ENCODE results near the gene TLE6. TPM values are rescaled to one million over a fixed set of nuclear protein-coding genes. Genes with fewer than 3 reads are reported as not detected.

The TLE6 gene
- total RNA-seq, 1 donor from 2014 or later, result 3.8 TPM

DNA sequence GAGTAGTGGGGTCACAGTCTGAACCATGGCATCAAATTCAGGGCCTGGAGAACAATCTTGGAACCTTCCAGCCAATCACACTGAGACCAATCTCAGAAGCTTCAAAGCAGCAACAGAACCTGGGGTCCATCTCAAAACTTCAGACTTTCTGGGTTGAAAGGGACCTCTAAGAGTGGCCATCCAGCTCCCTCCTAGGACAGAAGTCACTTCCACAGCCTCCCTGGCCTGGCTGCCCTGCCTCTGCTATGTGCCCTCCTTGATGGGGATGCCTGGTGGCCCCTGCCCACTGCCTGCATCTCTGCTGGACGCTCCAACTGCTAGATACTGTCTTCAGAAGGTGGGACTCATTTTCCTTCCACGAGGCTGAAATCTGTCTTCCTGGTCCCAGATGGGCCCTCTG lies 49.9 kb downstream of the TLE6 start:
- TF ChIP-seq, protein P1, sequence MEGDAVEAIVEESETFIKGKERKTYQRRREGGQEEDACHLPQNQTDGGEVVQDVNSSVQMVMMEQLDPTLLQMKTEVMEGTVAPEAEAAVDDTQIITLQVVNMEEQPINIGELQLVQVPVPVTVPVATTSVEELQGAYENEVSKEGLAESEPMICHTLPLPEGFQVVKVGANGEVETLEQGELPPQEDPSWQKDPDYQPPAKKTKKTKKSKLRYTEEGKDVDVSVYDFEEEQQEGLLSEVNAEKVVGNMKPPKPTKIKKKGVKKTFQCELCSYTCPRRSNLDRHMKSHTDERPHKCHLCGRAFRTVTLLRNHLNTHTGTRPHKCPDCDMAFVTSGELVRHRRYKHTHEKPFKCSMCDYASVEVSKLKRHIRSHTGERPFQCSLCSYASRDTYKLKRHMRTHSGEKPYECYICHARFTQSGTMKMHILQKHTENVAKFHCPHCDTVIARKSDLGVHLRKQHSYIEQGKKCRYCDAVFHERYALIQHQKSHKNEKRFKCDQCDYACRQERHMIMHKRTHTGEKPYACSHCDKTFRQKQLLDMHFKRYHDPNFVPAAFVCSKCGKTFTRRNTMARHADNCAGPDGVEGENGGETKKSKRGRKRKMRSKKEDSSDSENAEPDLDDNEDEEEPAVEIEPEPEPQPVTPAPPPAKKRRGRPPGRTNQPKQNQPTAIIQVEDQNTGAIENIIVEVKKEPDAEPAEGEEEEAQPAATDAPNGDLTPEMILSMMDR (conservative IDR thresholded peaks at IDR 0.05), result no peak
- Mint-ChIP-seq H3K27ac (no peak overlapping the region), H3K27me3 (peaks cover 41% of the 10 kb centered on the region), H3K36me3 (peaks cover 6% of the 10 kb centered on the region), H3K4me1 (ENCODE audit: unreplicated experiment) (peaks cover 16% of the 10 kb centered on the region), H3K9me3 (no peaks in the 10 kb centered on the region), H3K4me3 (peak overlapping the region; percentile 79)
- no peak for DNase-seq (ENCODE audit: extremely low spot score, unreplicated experiment)

DNA sequence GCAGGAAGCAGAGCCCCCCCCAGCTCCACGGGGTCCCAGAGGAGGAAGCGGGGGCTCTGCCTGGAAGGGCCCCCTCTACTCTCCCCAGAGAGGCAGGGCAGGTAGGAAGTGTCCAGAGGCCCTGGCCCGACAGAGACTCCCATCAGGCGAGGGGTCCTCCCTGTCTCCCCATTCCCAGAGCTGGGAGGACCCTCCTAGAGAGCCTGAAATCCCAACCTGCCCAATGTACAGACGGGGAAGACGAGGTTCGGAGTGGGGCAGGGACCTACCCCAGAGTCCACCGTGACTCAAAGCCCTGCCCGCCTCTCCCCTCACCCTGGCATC lies 50.6 kb downstream of the TLE6 start:
- H3K27me3 Mint-ChIP-seq, result peaks cover 44% of the 10 kb centered on the region
- peaks cover 3% of the 10 kb centered on the region for H3K36me3 Mint-ChIP-seq
- TF ChIP-seq, protein P1 (conservative IDR thresholded peaks at IDR 0.05), result no peak
- peaks cover 13% of the 10 kb centered on the region for H3K4me1 Mint-ChIP-seq (ENCODE audit: unreplicated experiment)
- H3K9me3 Mint-ChIP-seq, result no peaks in the 10 kb centered on the region
- H3K4me3 Mint-ChIP-seq, result peak overlapping the region; percentile 79
- peak overlapping the region; percentile 56 for H3K27ac Mint-ChIP-seq
- DNase-seq (ENCODE audit: extremely low spot score, unreplicated experiment), result no peak

DNA sequence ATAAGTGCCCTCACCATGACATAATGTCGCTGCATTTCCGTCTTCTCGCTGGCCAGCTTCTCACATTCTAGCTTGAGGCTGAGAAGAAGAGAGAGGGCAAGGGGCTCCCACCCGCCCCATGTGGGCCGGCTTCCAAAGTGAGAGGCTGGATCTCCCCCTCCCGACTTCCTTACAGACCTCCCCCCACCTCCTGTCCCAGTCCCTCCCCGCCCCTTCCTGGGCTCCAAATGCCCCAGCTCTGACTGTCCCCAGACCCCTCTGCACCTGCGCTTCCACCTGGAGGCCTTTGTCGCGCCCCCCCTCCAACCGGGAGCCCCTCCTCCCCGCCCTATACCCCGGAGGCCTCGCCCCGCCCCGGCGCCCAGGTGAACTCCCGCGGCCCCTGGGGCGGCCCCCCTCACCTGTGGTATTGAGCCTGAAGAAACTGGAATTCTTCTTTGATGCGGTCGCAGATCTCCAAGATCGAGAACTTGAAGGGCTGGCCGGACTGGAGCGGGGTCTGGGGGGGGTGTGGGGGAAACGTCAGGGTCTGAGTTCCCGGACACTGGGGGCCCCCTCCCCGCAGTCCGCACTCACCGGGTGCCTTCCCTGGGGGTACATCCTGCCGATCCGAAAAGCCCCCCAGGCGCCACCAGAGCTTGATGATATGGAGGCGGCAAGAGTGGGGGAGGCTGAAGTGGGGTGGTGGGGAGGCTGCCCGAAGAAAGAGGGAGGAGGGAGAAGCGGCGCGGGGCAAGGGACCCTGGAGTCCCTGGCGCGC lies 51.1 kb downstream of the TLE6 start:
- Mint-ChIP-seq H3K4me1 (ENCODE audit: unreplicated experiment) (peaks cover 10% of the 10 kb centered on the region), H3K9me3 (no peaks in the 10 kb centered on the region), H3K4me3 (peak overlapping the region; percentile 79), H3K27me3 (peaks cover 45% of the 10 kb centered on the region), H3K36me3 (peaks cover 3% of the 10 kb centered on the region), H3K27ac (peak overlapping the region; percentile 56)
- DNase-seq (ENCODE audit: extremely low spot score, unreplicated experiment), result no peak
- TF ChIP-seq, protein P1 (conservative IDR thresholded peaks at IDR 0.05), result no peak

DNA sequence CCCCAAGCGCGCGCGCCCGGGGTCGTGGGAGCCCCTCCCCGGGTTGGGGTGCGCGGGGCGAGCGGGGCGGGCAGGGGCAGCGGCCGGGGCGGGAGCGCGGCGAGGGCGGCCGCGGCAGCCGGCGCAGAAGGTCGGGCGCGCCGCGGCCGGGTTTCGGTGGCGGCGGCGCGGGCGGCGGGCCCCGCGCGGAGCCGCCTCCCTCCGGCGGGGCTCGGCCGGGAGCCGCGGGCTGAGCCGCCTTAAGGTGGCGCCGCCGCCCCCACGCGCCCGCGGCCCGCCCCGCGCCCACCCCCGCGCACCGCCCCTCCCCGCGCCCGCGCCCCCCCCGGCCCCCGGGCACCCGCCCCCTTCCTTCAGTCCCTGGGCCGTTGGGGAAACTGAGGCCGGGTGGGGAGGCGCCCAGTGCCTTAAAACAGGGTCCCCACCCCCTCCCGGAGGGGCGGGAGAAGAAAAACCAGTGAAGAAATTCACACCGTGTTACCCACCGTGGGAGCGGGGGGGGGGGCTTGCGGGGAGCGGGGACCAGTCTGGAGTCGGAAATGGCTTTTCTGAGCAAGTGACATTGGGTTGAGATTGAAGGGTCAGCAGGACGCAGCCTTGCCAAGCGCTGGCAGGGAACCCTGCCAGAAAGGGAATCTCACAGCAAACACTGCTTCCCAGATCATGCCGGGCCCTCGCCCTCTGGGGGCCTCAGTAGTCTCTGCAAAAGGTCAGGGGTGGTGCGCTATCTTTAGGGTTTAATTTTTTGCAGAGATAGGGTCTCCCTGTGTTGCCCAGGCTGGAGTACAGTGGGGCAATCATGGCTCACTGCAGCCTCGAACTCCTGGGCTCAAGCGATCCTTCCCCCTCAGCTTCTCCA lies 51.9 kb downstream of the TLE6 start, which contains the start of gene TLE2:
Gene TLE2 (minus strand): TSS at position 216 of the 859 bp plus-strand sequence. CDS start 376 bp downstream, outside the sequence.
- H3K4me3 Mint-ChIP-seq, result peak within 1 kb of the TSS; percentile 81
- peaks cover 50% of the 10 kb centered on the region for H3K27me3 Mint-ChIP-seq
- H3K9me3 Mint-ChIP-seq, result no peaks in the 10 kb centered on the region
- H3K4me1 Mint-ChIP-seq (ENCODE audit: unreplicated experiment), result peaks cover 18% of the 10 kb centered on the region
- peak within 1 kb of the TSS; percentile 56 for H3K27ac Mint-ChIP-seq
- DNase-seq (ENCODE audit: extremely low spot score, unreplicated experiment), result no peak
- peaks cover 3% of the 10 kb centered on the region for H3K36me3 Mint-ChIP-seq
- TF ChIP-seq, protein P1 (conservative IDR thresholded peaks at IDR 0.05), result no peak

DNA sequence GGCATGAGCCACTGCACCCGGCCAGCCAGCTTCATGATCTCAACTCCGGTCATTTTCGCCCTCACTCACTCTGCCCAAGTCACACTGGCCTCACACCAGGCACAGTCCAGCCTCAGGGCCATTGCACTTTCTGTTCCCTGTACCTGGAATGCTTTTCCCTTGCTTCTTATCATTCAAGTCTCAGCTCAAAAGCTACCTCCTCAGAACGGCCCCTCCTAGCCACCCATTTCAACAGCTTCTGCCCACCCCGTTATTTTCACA lies 54.2 kb downstream of the TLE6 start:
- Mint-ChIP-seq H3K4me1 (ENCODE audit: unreplicated experiment) (peaks cover 24% of the 10 kb centered on the region), H3K36me3 (peaks cover 3% of the 10 kb centered on the region), H3K27ac (peak overlapping the region; percentile 70), H3K4me3 (peak overlapping the region; percentile 70), H3K9me3 (no peaks in the 10 kb centered on the region), H3K27me3 (peaks cover 52% of the 10 kb centered on the region)
- DNase-seq (ENCODE audit: extremely low spot score, unreplicated experiment), result no peak
- TF ChIP-seq, protein P1 (conservative IDR thresholded peaks at IDR 0.05), result no peak
